ENCODE results near the gene JAM2. TPM values are rescaled to one million over a fixed set of nuclear protein-coding genes. Genes with fewer than 3 reads are reported as not detected.
A peak's percentile ranks its signal among the peaks of the same experiment; 100 is the strongest.

JAM2 gene, protein sequence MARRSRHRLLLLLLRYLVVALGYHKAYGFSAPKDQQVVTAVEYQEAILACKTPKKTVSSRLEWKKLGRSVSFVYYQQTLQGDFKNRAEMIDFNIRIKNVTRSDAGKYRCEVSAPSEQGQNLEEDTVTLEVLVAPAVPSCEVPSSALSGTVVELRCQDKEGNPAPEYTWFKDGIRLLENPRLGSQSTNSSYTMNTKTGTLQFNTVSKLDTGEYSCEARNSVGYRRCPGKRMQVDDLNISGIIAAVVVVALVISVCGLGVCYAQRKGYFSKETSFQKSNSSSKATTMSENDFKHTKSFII
- 23.7 TPM for total RNA-seq
- long read RNA-seq, partial matches to known transcripts, result 1 of 1 reads
- long read RNA-seq, other reads (novel, unspliced or antisense), result 0 of 1 reads

DNA sequence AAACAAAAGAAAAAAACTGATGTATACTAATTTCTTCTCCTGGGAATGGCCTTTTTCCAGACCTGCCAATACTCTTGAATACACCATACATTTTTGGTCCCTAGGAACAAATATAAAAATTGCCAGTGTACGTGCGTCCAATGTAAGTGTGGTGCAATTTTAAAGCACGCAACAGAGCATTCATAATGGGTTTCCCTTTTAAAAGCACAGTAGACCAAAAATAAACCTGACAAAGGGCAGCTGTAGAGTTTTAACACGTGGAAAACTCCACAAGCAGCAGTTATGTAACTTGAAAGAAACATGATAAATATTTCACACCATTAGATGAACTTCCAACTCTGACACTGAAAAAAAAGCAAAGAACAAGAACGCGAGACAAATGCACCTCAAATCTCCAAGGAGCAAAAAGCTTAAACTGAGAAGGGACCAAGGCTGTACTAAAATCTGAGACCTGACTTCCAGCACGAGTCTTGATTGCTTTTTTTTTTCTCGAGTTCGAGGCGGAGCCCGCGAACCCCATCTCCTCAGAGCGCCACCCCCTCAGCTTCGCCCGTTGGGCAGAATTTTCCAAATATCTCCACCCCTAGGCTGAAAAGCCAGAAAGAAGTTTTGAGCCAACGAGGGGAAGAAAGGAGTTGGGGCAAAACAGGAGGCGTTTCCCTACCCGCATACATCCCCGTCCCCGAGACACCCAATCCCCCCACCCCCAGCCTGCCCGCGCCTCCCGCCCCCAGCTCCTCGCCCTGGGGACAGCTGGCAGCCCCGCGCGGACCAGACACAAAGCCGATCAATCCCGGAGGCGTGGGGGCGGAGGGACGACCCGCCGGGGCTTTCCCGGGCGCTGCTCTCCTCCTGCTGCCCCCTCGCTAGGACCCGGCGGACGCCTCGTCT lies at the start of gene JAM2:
TSS of gene JAM2 (plus strand) at position 599 of the 891 bp plus-strand sequence. CDS start 564 bp downstream, outside the sequence.
- peak; percentile 48 for DNase-seq
- H3K9me3 ChIP-seq (replicated peaks), result no peaks in the 10 kb centered on the region
- intact Hi-C loops (cut with micrococcal nuclease), result no loop called here
- H3K36me3 ChIP-seq, result no peaks in the 10 kb centered on the region
- TF ChIP-seq, protein P1, sequence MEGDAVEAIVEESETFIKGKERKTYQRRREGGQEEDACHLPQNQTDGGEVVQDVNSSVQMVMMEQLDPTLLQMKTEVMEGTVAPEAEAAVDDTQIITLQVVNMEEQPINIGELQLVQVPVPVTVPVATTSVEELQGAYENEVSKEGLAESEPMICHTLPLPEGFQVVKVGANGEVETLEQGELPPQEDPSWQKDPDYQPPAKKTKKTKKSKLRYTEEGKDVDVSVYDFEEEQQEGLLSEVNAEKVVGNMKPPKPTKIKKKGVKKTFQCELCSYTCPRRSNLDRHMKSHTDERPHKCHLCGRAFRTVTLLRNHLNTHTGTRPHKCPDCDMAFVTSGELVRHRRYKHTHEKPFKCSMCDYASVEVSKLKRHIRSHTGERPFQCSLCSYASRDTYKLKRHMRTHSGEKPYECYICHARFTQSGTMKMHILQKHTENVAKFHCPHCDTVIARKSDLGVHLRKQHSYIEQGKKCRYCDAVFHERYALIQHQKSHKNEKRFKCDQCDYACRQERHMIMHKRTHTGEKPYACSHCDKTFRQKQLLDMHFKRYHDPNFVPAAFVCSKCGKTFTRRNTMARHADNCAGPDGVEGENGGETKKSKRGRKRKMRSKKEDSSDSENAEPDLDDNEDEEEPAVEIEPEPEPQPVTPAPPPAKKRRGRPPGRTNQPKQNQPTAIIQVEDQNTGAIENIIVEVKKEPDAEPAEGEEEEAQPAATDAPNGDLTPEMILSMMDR (IDR thresholded peaks at IDR 0.05; ENCODE audit: borderline replicate concordance), result no peak
- no peaks in the 10 kb centered on the region for H3K27me3 ChIP-seq (ENCODE audit: low read depth)
- peak within 1 kb of the TSS; percentile 92 for H3K4me3 ChIP-seq
- H3K27ac ChIP-seq (replicated peaks), result peak within 1 kb of the TSS; percentile 96
- H3K4me1 ChIP-seq, result peaks cover 46% of the 10 kb centered on the region

DNA sequence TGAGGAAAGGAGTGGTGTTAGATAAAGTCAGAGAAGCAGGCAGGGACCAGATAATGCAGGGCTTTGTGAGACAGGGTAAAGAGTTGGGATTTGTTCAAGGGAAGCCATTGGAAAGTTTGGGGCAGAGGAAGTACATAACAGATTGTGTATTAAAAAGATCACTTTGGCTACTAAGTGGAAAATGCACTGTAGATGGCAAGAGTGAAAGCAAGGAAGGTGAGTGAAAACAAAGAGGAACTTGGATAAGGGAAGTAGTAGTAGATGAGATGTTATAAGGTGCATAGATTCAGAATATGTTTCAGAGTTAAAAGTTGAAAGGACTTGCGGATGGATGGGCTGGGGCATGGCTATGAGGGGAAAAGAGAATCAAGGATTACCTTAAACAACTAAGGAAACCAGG lies 49.2 kb upstream of the JAM2 start:
- H3K9me3 ChIP-seq (replicated peaks), result no peaks in the 10 kb centered on the region
- H3K27me3 ChIP-seq (ENCODE audit: low read depth), result no peaks in the 10 kb centered on the region
- H3K27ac ChIP-seq (replicated peaks), result no peak overlapping the region
- no peak overlapping the region for H3K4me3 ChIP-seq
- H3K4me1 ChIP-seq, result no peaks in the 10 kb centered on the region
- TF ChIP-seq, protein P1 (IDR thresholded peaks at IDR 0.05; ENCODE audit: borderline replicate concordance), result no peak
- intact Hi-C loops (cut with micrococcal nuclease), result no loop called here
- DNase-seq, result no peak
- peaks cover 85% of the 10 kb centered on the region for H3K36me3 ChIP-seq

DNA sequence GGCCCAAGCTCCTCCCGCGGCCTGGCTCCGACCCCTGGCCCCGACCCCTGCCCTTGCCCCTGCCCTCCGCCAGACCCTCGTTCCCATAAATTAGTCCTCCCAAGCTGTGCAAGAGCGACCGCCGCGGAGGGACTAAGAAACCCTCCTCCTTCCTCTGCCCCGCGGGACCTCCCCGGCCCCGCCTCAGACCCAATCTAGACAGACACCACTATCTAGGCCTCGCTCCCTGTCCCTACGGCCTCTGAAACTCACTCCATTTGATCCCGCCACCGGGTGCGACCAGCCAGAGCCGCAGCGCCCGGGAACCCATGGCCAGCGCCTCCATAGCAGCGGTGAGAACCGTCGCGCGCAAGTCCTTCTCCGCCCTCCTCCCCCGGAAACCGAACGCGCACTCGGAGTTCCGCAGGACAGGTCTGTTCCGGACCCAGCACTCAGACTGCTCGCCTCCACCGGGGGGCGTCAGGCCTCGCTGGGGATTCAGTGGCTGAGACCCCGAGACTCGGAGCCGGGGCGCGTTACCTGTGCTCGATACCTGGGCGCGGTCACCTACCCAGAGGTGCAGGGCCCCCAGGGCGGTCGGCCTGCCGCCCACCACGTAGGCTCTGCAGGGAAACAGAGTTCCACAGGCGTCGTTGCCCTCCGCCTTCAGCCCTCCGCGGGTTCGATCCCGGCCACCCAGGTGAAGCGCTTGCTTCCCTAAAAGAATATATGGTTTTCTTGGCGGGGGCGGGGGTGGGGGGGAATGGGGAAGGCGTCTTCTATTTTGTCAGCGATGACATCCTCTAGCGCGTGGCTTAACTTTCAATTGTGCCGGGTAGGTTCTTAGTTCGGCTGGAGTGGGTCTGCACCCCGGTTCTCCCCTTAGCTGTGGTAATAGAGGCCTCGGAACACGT lies 31.7 kb upstream of the JAM2 start, which contains the start of gene MRPL39:
TSS of gene MRPL39 (minus strand) at position 331 of the 893 bp plus-strand sequence. CDS start at position 325, 6 bp downstream.
- TF ChIP-seq, protein P1 (IDR thresholded peaks at IDR 0.05; ENCODE audit: borderline replicate concordance), result peak; percentile 65
- Histone ChIP-seq H3K36me3 (peaks cover 34% of the 10 kb centered on the region), H3K27me3 (ENCODE audit: low read depth) (no peaks in the 10 kb centered on the region), H3K27ac (replicated peaks) (peak within 1 kb of the TSS; percentile 87), H3K4me1 (peaks cover 48% of the 10 kb centered on the region), H3K4me3 (peak within 1 kb of the TSS; percentile 85), H3K9me3 (replicated peaks) (no peaks in the 10 kb centered on the region)
- intact Hi-C loops (cut with micrococcal nuclease), result loop anchor here (2.0 kb wide), 1 partner anchor 101 kb away; no protein-coding TSS in a partner anchor
- peak; percentile 86 for DNase-seq

DNA sequence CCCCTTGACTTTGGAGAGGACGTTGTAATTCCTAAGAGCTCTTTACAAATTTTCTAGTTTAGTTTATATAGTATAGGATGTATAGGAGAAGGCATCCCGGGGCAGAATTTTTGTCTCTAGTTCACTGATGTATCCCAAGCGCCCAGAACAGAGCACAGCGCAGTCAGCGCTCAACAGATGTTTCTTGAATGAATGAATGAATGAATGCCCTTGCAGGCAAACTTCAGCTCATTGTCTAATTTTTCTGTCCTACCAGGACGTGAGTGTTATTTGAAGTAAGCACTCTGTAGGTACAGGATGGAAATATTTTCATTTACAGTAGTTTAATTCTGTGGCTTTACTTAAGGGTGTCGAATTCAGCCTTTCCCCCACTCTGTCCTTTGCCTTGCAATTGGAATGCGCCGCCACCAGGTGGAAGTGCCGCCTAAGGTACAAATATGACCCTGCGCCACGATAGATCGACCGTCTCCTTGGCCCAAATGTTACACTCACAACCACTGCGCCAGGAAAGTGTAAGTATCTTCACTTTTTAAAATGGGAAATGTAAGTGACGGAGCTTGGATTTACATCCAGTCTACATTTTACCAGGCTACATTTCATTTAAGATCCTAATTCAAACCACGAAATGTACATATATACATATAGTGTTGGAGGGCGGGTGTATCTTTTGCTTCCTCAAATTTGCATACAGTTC lies 30.9 kb upstream of the JAM2 start:
- Histone ChIP-seq H3K9me3 (replicated peaks) (no peaks in the 10 kb centered on the region), H3K36me3 (peaks cover 26% of the 10 kb centered on the region), H3K27me3 (ENCODE audit: low read depth) (no peaks in the 10 kb centered on the region), H3K4me3 (peak overlapping the region; percentile 85), H3K4me1 (peaks cover 48% of the 10 kb centered on the region), H3K27ac (replicated peaks) (peak overlapping the region; percentile 87)
- TF ChIP-seq, protein P1 (IDR thresholded peaks at IDR 0.05; ENCODE audit: borderline replicate concordance), result peak; percentile 98
- intact Hi-C loops (cut with micrococcal nuclease), result loop anchor here (2.0 kb wide), 1 partner anchor 101 kb away; no protein-coding TSS in a partner anchor
- DNase-seq, result peak; percentile 79

Measured in left ventricle myocardium inferior (tissue), 1 donor.